ENCODE data around the gene PEPD.

GRCh38 chr19:33546656-33547055, 25.1 kb upstream of the PEPD start:
- TF ChIP-seq POLR2A (IDR thresholded peaks at IDR 0.05), result no peak
- TF ChIP-seq CTCF (IDR thresholded peaks at IDR 0.05), result no peak

Data from tibial nerve (tissue), 3 donors.